ENCODE results near the gene NUDT4B.
"Not testable (repeated sequence)": the region's sequence is repeated elsewhere in the genome, so short reads cannot be mapped to it uniquely, and the experiment has no call there.

- not testable (repeated sequence) for TF ChIP-seq POLR2AphosphoS5 (IDR thresholded peaks at IDR 0.05; ENCODE audit: low read depth, low read length); POLR2A (IDR thresholded peaks at IDR 0.05; ENCODE audit: low read depth, low read length); TAF1 (IDR thresholded peaks at IDR 0.05; ENCODE audit: borderline replicate concordance, low read depth, low read length)
Observed at GRCh38 chr1:148722758-148723157, 25.8 kb upstream of the NUDT4B start.
